Left kidney (tissue), 8 donors: ENCODE data around the gene DNMT3L. TPM values are rescaled to one million over a fixed set of nuclear protein-coding genes. Genes with fewer than 3 reads are reported as not detected.
A peak's percentile ranks its signal among the peaks of the same experiment; 100 is the strongest.
"Not testable (repeated sequence)": the region's sequence is repeated elsewhere in the genome, so short reads cannot be mapped to it uniquely, and the experiment has no call there.

ENCODE experiments used
- DNase-seq: peaks from one replicate; pipeline ENCODE4 v3.0.0-alpha.2; 2013
- long read RNA-seq, 8 donors: transcript quantifications; one replicate each; lab custom pipeline, GENCODE V29; 2026
- polyA plus RNA-seq: library from polyadenylated mRNA; unstranded; fragments of 120-200 nt; gene quantifications from one replicate; pipeline ENCODE4 v1.2.1, GENCODE V29; 2013; ENCODE audit not compliant: insufficient read length

The DNMT3L gene
- not detected for polyA plus RNA-seq
- long read RNA-seq, donor 1: 0 reads
- long read RNA-seq, donor 2: 0 reads
- long read RNA-seq, donor 3: 0 reads
- long read RNA-seq, donor 4: 0 reads
- long read RNA-seq, donor 5: 0 reads
- long read RNA-seq, donor 6: 0 reads
- long read RNA-seq, donor 7: 0 reads
- long read RNA-seq, donor 8: 0 reads

DNA sequence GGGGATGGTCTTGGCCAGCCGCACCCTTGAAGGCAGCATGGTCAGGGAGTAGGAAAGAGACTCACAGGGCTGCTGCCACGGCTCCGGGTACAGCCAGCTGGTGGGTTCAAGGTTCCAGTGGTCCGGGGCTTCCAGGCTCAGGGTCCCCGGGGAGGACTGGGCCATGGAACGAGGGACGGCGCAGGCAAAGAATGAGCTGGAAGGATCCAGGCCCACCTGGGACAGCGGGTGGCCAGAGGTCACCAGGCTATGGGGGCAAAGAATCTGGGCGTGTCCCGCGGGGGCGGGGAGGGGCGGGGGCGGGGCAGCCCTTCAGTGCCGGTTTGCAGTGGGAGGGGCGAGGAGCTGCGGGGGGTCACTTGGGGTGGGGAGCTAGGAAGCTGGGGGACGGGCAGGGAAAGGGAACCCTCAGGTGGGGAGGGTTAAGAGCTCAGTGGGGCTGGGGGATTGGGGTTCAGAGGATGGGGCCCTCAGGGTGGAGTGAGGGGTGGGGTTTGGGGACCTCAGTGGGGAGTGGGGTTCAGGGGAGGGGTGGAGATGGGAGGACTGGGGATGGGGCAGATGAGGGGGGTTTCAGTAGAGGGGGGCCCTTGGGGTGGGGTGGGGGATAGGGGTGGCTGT, at the start of gene DNMT3L:
TSS of gene DNMT3L (minus strand) at position 223 of the 621 bp plus-strand sequence. CDS start 638 bp downstream, outside the sequence.
- no peak for DNase-seq

DNA sequence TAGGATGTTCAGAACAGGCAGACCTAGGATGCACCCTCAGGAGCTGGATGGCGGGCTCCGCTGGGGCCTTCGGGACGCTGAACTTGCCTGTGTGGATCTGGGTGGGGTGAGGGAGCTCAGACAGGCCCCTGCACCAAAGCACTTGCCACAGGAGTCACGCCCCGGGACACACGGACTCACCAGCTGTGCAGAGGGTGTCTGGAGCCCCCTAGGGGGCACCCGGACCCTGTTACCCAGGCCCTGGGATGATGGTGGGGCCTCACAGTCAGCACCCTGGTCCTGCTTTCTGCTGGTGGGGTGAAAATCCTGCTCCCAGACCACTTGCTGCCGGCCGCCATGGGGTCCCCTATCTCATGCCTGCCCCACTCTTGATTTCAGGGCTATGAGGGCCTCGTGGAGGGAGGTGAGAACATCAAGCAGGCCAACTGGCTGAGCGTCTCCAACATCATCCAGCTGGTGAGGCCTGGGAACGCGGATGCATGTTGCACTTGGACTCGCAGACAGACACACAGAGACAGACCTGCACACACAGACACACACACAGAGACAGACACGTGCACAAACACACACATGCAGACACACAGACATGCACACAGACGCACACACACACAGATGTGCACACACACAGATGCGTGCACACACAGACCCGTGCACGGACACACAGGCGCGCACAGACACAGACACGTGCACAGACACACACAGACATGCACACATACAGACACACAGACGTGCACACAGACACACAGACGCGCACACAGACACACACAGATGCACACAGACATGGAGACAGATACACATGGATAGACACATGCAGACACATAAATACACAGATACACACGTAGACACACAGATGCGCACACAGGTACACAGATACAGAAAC, 49.2 kb upstream of the DNMT3L start:
- DNase-seq: no peak

- no peak for DNase-seq
Observed at GRCh38 chr21:44306936-44307704, 45.4 kb upstream of the DNMT3L start.

- DNase-seq: no peak
Observed at GRCh38 chr21:44305691-44306090, 44.0 kb upstream of the DNMT3L start.

- DNase-seq: no peak
Observed at GRCh38 chr21:44304877-44305293, 43.2 kb upstream of the DNMT3L start.

GRCh38 chr21:44304011-44304616, 42.4 kb upstream of the DNMT3L start:
- no peak for DNase-seq

DNA sequence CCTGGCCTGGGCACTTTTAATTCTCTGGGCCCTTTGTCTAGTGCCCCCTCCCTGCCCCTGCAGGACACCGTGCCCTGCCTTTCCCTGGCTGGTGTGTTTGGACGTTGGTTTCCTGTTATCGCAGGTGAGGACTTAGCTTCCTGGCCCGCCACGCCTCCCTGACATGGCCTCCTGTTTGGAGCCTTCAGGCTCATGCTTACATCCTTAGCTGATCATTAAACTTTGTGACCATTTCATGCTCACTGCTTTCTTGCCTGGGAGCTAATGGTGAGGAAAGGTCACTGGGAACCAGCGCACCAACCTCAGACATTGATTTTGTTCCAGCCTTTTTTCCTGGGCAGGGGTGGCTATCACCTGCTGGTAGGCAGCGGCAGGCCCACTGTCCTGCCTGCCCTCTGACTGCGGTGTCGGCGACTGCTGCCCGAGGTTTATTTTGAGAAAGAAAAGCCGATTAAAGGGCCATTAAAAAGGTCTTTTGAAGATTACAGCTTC, 41.8 kb upstream of the DNMT3L start:
- DNase-seq: no peak

DNA sequence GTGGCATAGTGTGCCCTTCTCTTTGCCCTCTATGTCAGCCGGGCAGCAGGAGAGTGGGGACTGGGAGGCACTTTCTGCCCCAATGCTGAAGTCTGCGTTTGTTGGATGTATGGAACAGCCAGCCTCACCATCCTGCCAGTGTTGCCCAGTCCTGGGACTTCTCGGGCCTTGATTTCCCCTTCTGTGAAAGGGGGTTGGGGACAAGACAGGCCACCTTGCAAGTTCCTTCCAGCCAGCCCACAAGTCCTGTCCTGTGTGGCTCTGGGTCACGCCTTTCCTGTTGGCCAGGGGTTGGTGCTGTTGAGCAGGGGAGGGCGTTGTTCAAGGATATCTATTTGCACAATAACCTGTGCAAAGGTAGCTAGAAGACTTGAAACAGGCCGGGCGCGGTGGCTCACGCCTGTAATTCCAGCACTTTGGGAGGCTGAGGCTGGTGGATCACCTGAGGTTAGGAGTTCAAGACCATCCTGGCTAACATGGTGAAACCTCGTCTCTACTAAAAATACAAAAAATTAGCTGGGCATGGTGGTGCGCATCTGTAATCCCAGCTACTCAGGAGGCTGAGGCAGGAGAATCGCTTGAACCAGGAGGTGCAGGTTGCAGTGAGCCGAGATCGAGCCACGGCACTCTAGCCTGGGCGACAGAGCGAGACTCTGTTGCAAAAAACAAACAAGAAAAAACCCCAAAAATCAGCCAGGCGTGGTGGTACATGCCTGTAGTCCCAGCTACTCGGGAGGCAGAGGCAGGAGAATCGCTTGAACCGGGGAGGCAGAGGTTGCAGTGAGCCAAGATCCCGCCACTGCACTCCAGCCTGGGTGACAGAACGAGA, 41.1 kb upstream of the DNMT3L start:
- DNase-seq: not testable (repeated sequence)

DNA sequence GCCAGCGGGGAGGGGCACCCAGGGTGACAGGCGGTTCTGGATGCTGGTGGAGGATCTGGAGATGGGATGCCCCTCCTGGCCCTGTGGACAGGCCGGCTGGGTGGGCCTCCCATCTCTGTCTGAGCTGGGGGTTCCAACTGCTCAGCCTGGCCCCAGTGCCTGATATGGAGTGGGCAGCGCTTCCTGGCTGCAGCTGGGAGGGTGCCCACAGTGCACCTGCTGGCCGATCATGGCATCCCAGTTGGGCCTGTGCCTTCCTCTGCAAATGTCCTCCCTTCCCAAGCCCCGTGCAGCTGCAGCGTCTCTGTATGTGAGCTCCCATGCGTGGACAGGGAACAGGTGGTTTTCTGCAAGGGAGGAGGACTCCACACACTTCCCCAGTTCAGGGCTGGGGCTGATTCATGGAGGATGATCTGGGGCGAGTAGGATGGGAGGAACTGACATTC, 40.3 kb upstream of the DNMT3L start:
- no peak for DNase-seq

DNA sequence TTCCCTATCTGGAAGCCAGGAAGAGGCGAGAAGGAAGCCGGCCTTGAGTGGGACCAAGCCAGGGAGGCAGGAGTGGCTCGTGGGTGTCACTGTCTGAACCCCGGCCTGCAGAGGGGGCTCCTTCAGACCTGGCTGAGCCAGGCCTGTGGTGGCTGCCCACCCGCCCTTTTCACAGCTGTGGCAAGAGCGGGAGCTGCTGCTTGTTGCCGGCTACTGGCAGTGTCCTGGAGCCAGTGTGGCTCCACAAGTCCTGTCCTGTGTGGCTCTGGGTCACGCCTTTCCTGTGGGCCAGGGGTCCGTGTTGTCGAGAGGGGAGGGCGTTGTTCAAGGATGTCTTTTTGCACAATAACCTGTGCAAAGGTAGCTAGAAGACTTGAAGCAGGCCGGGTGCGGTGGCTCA, 39.4 kb upstream of the DNMT3L start:
- DNase-seq: no peak

DNA sequence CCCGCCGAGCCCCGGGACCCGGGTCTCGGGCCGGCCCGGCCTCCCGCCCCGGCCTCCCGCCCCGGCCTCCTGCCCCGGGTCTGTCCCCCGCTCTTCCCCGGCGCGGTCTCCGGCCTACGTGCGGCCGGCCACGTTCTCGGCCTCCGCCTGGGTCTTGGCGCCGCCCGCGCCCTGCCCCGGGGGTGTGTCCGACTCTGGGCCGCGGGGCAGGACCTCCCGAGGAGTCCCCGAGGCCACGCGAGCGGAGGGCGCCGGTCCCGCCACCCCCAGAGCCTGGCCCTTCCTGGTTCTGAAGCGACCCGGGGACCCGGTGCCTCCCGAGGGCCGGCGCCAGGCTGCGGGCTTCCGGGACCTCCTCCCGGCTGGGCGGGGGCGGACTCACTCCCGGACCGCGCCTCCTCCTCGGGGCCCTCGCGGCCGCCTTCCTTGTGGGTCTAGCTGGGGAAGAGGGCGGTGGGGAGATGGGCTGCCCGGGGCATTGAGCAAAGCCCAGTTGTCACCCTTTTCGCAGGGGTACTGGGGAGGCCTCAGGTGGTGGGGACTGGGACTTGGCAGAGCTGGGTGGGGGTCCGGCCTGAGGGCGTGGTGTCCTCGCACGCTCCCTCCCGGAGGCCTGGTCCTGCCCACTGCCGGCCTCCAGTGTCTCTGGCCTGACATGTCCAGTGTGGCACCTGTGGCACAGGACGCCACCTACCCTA, 38.7 kb upstream of the DNMT3L start:
- DNase-seq: no peak

- DNase-seq: no peak
Observed at GRCh38 chr21:44299458-44300261, 38.0 kb upstream of the DNMT3L start, which contains the start of gene PFKL. Gene PFKL (plus strand): TSS chr21:44300053. CDS start chr21:44300106, 53 bp downstream.

- DNase-seq: no peak
Observed at GRCh38 chr21:44299085-44299457, 37.4 kb upstream of the DNMT3L start.

DNA sequence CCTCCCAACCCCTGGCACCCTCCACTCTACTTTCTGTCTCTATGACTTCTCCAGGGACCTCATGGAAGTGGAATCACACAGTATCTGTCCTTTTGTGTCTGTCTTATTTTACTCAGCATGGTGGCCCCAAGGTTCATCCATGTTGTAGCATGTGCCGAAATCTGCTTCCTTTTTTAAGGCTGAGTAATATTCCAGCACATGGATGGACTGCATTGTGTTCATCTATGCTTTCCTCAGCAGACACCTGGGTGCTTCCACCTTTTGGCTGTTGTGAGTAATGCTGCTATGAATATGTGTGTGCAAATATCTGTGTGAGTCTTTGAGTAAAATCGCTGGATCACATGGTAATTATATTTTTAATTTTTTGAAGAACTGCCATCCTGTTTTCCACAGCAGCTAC, 36.6 kb upstream of the DNMT3L start:
- DNase-seq: no peak

DNA sequence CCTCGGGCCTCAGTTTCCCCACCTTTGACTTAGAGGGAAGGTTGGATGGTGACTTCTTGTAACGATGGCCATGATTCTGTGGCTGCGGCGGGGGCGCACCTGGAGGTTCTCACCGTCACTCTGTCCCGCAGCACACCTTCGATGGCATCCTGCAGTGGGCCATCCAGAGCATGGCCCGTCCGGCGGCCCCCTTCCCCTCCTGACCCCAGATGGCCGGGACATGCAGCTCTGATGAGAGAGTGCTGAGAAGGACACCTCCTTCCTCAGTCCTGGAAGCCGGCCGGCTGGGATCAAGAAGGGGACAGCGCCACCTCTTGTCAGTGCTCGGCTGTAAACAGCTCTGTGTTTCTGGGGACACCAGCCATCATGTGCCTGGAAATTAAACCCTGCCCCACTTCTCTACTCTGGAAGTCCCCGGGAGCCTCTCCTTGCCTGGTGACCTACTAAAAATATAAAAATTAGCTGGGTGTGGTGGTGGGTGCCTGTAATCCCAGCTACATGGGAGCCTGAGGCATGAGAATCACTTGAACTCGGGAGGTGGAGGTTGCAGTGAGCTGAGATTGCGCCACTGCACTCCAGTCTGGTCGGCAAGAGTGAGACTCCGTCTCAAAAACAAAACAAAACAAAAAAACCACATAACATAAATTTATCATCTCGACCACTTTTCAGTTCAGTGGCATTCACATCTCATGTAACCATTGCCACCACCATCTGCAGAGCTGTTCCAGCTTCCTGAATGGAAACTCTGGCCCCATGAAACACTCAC, 36.0 kb upstream of the DNMT3L start:
- DNase-seq: peak; percentile 83

- DNase-seq: no peak
Observed at GRCh38 chr21:44296916-44297315, 35.2 kb upstream of the DNMT3L start.

DNA sequence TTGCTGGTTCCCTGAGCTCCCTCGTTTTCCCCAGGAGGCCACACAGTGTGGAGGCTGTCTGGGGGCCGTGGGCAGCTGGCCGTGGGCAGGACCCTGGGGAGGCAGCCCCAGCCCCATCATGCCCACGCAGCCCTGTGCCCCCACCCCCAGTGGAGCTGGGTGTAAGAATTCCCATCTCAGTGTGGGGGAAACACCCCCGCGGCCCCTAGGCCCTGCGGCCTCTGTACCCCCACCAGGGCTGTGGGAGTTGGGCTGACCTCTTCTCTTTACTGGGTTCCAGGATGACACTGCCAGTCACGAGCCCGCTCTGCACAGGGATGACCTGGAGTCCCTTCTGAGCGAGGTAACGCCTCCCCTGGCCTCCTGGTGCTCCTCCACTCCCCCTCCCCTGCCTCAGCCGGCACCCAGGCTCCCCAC, 34.4 kb upstream of the DNMT3L start:
- no peak for DNase-seq

DNA sequence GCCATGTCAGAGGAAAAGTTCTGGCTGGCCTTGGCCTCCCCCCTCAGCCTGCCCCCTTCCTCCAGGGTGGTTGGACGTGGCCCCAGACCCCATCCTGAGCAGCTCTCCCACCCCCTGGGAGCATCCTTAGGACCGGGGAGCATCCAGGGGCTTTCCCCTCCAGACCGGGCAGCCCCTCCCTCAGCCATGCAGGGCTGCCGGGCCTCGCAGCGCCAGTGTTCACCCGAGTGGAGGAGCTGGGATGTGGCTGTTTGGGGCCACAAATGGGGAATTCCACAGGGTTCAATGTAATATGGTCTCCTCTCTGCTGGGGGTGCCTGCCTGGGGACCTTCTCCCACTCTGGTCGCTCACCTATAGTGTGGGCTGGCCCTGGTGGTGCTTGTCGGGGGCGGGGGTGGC, 33.9 kb upstream of the DNMT3L start:
- DNase-seq: no peak
